NCI-H146 treated with DMSO at 0.1 percent for 48 hours (cell line): ENCODE data around the gene OR6C6.
A peak's percentile ranks its signal among the peaks of the same experiment; 100 is the strongest.
"Not testable (repeated sequence)": the region's sequence is repeated elsewhere in the genome, so short reads cannot be mapped to it uniquely, and the experiment has no call there.

ENCODE experiments used
- DNase-seq: peaks from one replicate; lab custom pipeline; 2025; ENCODE audit not compliant: unreplicated experiment; lab: John Stamatoyannopoulos, UW

The OR6C6 gene

GRCh38 chr12:55296469-55296868 is at the start of gene OR6C6:
Gene OR6C6, minus strand, starts transcription at chr12:55296569. Its CDS starts 1,337 bp downstream, at chr12:55295232.
- DNase-seq = no peak

GRCh38 chr12:55336002-55336401 is 39.6 kb upstream of the OR6C6 start:
- no peak for DNase-seq

DNA sequence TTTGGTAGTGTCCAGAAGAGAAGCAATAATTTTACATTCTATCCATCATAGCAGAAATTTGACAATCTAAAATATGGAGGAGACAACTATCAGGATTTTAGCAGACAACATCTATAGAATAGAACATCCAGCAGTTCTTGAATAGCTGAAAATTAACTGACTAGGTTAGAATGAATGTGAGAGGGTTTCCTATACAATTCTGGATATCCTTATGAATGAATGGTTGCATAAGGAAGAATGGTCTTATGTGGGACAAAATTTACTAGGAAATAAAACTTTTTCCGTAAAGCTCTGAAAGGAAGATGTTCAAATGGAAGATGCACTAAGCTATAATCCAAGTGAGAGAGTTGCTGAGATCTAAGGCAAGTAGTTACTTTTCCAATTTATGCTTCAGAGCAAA is 34.1 kb upstream of the OR6C6 start, which contains the start of gene OR6C3:
Gene OR6C3, plus strand, starts transcription at position 301 of the 400 bp plus-strand sequence. CDS start 955 bp downstream, outside the sequence.
- DNase-seq = no peak

DNA sequence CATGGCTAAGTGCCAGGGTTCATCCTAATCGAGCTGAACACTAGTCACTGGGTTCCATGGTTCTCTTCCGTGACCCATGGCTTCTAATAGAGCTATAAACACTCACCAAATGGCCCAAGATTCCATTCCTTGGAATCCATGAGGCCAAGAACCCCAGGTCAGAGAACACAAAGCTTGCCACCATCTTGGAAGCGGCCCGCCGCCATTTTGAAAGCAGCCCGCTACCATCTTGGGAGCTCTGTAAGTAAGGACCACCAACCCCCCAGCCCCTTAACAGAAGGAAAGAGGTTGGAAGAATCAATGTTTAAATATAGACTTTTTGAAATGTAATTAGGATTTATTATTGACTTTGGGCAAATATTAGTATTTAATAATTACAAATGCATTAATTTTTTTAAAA is 29.4 kb upstream of the OR6C6 start:
- not testable (repeated sequence) for DNase-seq

GRCh38 chr12:55320201-55320600 is 23.8 kb upstream of the OR6C6 start:
- no peak for DNase-seq

- no peak for DNase-seq
Measured at GRCh38 chr12:55314043-55314442, 17.7 kb upstream of the OR6C6 start, which contains the start of gene OR6C1. Gene OR6C1, plus strand, starts transcription at chr12:55314343. Its CDS starts 6,257 bp downstream, at chr12:55320600.

DNA sequence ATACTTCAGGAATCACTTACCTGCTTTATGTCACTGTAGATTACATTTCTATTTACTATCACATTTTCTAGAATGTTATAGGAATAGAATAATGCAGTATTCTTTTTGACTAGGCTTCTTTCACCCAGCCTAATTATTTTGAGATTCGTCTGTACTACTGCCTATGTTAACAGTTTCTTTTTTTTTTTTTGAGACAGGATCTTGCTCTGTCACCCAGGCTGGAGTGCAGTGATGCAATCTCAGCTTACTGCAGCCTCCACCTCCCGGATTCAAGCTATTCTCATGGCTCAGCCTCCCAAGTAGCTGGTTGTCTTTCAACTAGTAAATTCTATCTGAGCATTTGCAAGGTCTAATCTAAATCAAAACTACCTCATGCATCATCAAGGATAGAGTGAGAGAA is 6.4 kb downstream of the OR6C6 start:
- DNase-seq = no peak

GRCh38 chr12:55280991-55281390 is 15.4 kb downstream of the OR6C6 start:
- no peak for DNase-seq

DNA sequence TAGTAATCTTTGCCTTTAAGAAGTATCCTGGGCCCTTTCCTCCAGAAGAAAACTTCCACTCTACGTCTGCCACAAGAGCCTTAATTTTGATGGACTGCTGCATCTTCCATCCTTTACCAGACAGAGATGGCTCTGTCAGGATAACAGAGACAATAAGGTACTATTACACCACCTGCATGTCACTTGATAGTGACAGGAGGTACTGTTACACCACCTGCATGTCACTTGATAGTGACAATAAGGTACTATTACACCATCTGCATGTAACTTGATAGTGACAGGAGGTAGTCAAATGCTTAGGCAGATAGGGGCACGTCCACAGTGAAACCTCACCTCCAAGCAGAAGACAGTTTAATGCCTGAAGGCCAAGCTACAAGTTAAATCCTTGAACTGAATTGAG is 38.1 kb downstream of the OR6C6 start:
- peak; percentile 21 for DNase-seq

DNA sequence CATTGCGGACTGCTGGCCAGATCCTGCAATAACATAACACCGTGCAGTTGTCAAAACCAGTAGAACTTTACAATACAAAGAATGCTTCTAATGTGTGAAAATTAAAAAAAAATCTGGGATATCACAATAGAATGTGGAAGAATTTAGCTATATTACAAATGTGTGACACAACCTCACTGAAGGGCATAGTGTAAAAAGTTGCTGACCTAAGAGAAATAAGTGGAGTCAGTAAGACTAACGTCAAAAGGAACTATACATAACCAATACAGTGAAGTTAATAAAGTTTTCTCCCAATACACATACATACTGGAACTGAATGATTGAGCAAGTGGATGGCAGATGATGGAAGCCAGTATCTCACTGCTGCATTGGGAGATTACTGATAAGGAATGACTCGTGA is 39.5 kb downstream of the OR6C6 start:
- no peak for DNase-seq

- DNase-seq = no peak
Measured at GRCh38 chr12:55253281-55253680, 43.1 kb downstream of the OR6C6 start.

DNA sequence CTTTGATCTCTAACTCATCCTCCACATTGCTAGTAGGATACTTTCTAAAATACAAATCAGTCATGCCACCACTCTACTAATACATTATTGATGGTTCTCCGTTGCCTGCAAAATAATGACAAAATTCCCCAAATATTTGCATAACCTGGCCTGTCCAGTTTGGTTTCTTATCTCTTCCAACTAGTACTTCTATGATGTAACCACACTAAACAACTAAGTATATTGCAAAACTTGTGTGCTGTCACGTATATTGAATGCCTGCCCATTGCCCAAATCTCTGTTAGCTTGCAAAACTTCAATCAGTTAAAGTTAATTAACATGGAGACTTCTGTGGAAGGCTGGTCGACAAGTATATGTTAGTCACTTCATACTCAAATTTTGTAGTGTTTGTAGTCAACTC is 45.4 kb downstream of the OR6C6 start:
- DNase-seq = no peak

DNA sequence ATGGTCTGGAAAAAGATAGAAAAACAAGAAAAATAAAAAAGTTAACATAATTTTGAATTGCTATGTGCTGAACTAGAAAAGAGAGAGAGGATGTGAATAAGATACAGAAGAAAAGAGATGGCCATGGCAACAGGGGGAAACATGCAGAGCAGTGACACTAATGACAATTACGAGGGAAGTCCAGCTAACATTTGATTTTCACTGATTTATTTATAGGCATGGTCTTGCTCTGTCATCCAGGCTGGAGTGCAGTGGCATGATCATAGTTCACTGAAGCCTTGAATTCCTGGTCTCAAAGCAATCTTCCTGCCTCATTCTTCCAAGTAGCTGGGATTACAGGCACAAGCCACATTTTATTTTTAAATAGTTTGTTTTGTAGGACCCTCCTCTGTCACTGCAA is 50.2 kb downstream of the OR6C6 start:
- DNase-seq = no peak

DNA sequence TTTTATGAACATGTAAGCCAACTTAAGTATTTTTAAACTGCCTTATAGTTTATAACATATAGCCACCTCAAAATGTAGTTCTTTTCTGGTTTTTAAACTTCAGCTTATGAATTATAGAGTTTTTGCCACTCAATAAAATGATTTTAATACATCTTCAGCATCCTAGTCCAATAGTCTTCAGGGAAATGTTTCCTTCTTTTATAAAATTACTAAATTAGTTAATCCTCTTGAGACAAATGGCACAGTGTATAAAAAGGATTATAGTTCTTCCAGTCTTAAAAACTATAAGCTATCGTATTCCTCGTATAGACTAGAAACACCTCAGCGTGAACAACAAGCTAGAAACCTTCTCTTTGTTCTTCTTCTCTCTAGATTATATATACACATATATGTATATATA is 52.1 kb downstream of the OR6C6 start, which contains the start of gene OR6C74:
Gene OR6C74, plus strand, starts transcription at position 301 of the 400 bp plus-strand sequence. CDS start 2,679 bp downstream, outside the sequence.
- no peak for DNase-seq
